HG03196 (cell line): Measurements from ENCODE around the gene GNL2.

Experiments used
- ATAC-seq: cut with Tn5 transposase; IDR thresholded peaks from one replicate; pipeline ENCODE4 v1.9.1; 2021; ENCODE audit not compliant: unreplicated experiment

Gene GNL2

DNA sequence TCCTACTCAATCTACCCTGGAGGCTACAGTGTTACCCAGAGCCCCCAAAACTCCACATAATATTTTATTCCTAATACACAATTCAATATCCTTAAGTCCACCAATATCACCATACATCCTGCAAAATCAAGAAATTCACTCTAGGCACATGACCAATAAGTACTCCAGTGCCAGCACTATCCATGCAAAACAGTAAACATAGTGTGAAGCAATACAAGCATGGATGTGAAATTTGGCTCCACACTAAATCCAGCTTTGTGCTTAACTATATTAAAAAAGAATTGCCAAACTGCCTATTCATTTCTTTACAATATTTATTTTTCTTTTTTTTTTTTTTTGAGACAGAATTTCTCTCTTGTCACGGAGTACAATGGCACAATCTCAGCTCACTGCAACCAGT is 78.2 kb downstream of the GNL2 start:
- no peak for ATAC-seq
